ENCODE results near the gene RUSF1. TPM values are rescaled to one million over a fixed set of nuclear protein-coding genes. Genes with fewer than 3 reads are reported as not detected.

Gene RUSF1
- total and polyA plus RNA-seq, 12 donors = 41.2 to 110 (median 65.3) TPM

GRCh38 chr16:31522071-31522470 is 13.9 kb upstream of the RUSF1 start:
- Histone ChIP-seq H3K4me1 (replicated peaks in 1 of 2) (no peaks in the 10 kb centered on the region), H3K9me3 (replicated peaks in 1 of 3) (no peaks in the 10 kb centered on the region), H3K27ac (no peak overlapping the region), H3K4me3 (no peak overlapping the region), H3K36me3 (replicated peaks in 1 of 2) (no peaks in the 10 kb centered on the region), H3K27me3 (no peaks in the 10 kb centered on the region)
- WGBS, 4 donors = 82 to 88% (median 85%) methylated on average over 6 of the region's 6 CpGs
- intact Hi-C loops (cut with DNase I) = no loop called here
- DNase-seq = no peak
- TF ChIP-seq, protein P1, sequence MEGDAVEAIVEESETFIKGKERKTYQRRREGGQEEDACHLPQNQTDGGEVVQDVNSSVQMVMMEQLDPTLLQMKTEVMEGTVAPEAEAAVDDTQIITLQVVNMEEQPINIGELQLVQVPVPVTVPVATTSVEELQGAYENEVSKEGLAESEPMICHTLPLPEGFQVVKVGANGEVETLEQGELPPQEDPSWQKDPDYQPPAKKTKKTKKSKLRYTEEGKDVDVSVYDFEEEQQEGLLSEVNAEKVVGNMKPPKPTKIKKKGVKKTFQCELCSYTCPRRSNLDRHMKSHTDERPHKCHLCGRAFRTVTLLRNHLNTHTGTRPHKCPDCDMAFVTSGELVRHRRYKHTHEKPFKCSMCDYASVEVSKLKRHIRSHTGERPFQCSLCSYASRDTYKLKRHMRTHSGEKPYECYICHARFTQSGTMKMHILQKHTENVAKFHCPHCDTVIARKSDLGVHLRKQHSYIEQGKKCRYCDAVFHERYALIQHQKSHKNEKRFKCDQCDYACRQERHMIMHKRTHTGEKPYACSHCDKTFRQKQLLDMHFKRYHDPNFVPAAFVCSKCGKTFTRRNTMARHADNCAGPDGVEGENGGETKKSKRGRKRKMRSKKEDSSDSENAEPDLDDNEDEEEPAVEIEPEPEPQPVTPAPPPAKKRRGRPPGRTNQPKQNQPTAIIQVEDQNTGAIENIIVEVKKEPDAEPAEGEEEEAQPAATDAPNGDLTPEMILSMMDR (IDR thresholded peaks at IDR 0.05) = no peak
- TF ChIP-seq POLR2A (IDR thresholded peaks at IDR 0.05) = no peak

- H3K27ac ChIP-seq = no peak overlapping the region
- DNase-seq = no peak
- WGBS, 4 donors = 77 to 98% (median 85%) methylated on average over 3 of the region's 3 CpGs
- TF ChIP-seq, protein P1 (IDR thresholded peaks at IDR 0.05) = no peak
- no peak for TF ChIP-seq POLR2A (IDR thresholded peaks at IDR 0.05)
- intact Hi-C loops (cut with DNase I) = no loop called here
- H3K27me3 ChIP-seq = no peaks in the 10 kb centered on the region
- H3K4me1 ChIP-seq (replicated peaks in 1 of 2) = no peaks in the 10 kb centered on the region
- H3K36me3 ChIP-seq (replicated peaks in 1 of 2) = no peaks in the 10 kb centered on the region
- H3K4me3 ChIP-seq = no peak overlapping the region
- no peaks in the 10 kb centered on the region for H3K9me3 ChIP-seq (replicated peaks in 1 of 3)
Observed at GRCh38 chr16:31521368-31521767, 13.2 kb upstream of the RUSF1 start.

DNA sequence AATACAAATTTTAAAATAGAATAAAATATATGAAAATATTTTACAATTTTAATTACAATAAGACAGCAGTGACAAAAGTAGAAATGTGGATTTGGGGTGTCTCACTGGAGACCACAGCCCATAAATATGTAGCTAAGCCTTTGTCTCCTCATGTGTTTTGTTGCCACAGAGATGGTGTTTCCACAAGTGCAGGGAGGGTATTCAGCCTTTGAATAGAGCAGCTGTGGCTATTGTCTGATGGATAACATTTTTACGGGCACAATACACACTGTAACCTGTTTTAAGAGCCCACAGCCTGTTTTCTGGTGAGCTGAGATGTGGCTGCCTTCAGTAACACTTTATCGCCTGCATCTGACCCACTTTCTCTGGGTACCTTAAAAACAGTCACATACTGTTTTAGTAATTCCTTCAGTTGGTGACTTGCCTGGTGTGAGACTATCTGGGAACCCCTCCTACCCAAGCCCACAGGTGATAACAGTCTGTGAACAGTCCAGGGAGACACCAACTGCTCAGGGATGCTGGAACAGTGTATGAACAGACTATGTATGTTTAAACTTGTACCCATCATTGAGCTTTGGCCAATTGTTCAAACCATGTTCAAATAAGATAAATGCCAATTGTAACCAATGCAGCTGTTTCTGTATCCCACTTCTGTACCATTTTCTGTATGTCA is 11.7 kb upstream of the RUSF1 start:
- Histone ChIP-seq H3K9me3 (replicated peaks in 1 of 3) (no peaks in the 10 kb centered on the region), H3K36me3 (replicated peaks in 1 of 2) (no peaks in the 10 kb centered on the region), H3K27me3 (no peaks in the 10 kb centered on the region), H3K4me1 (replicated peaks in 1 of 2) (no peaks in the 10 kb centered on the region), H3K4me3 (no peak overlapping the region), H3K27ac (no peak overlapping the region)
- DNase-seq = no peak
- intact Hi-C loops (cut with DNase I) = no loop called here
- no peak for TF ChIP-seq POLR2A (IDR thresholded peaks at IDR 0.05)
- TF ChIP-seq, protein P1 (IDR thresholded peaks at IDR 0.05) = no peak
- 74 to 83% (median 79%) methylated on average over 2 of the region's 2 CpGs for WGBS, 4 donors

DNA sequence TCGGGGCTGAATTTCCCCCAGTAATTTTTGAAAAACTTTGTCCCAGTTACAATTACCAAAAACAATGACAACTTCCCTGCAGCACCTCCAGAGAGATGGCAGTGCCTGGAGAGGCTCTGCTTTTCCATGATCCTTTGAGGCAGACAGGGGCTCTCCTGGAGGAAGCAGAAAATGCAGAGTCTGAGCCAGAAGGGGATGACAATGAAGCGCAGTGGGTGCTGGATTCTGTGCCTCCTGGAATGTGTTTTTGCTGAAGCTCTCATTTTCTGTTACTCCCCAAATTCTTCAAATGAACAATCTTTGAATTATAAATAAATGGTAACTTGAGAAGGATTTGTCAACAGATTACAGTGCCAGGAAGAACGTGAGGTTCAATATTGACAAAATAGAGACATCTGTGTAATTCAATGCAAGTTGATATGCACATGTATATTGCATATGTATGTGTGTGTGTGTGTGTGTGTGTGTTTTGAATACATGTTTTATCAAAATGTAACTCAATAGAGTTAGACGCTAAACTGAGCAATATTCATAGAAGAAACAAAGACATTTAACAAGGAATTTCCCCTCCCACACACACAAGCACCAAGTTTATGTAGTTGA is 9.7 kb upstream of the RUSF1 start:
- no peak overlapping the region for H3K4me3 ChIP-seq
- WGBS, 4 donors = 69 to 81% (median 76%) methylated on average over 4 of the region's 4 CpGs
- no peaks in the 10 kb centered on the region for H3K27me3 ChIP-seq
- H3K36me3 ChIP-seq (replicated peaks in 1 of 2) = no peaks in the 10 kb centered on the region
- TF ChIP-seq, protein P1 (IDR thresholded peaks at IDR 0.05) = no peak
- no peak for TF ChIP-seq POLR2A (IDR thresholded peaks at IDR 0.05)
- intact Hi-C loops (cut with DNase I) = no loop called here
- no peaks in the 10 kb centered on the region for H3K4me1 ChIP-seq (replicated peaks in 1 of 2)
- H3K27ac ChIP-seq = no peak overlapping the region
- DNase-seq = no peak
- no peaks in the 10 kb centered on the region for H3K9me3 ChIP-seq (replicated peaks in 1 of 3)

Data from adrenal gland (tissue), 12 donors.